HEK293 (cell line): Measurements from ENCODE around the gene CMIP.

ENCODE experiments used
- CTCF ChIA-PET: fragments of 350-600 bp; formaldehyde crosslinking; extraction: SDS; loops from one replicate; lab custom pipeline; 2021; ENCODE audit warnings: antibody characterized with exemption; lab: Yijun Ruan, JAX
- POLR2A ChIA-PET: fragments of 300-600 bp; formaldehyde crosslinking; extraction: SDS; loops from one replicate; lab custom pipeline; 2020; ENCODE audit warnings: antibody characterized with exemption, inconsistent platforms; lab: Yijun Ruan, JAX
- H3K27ac ChIP-seq: fragments of 200-500 bp; sonication (Bioruptor generic); 2 replicates; pipeline ENCODE4 v1.5.1; 2014; ENCODE audit warnings: low read depth, low read length, control low read depth, inconsistent platforms; ENCODE audit errors: extremely low read depth
- H3K36me3 ChIP-seq, 2 experiments: fragments of 200-500 bp in 1 of 2; sonication (Bioruptor generic) in 1 of 2; 1 replicate in 1 of 2; 2 replicates in 1 of 2; pipeline ENCODE4 v1.5.1; 2014 to 2017; ENCODE audit warnings: inconsistent platforms in 2 of 2, low read length in 2 of 2; ENCODE audit not compliant: control insufficient read depth in 2 of 2, insufficient read depth in 1 of 2
- H3K4me1 ChIP-seq: fragments of 200-500 bp; sonication (Bioruptor generic); 2 replicates; pipeline ENCODE4 v1.5.1; 2014; ENCODE audit warnings: mild to moderate bottlenecking, low read length, inconsistent platforms; ENCODE audit not compliant: control insufficient read depth, insufficient read depth
- H3K4me3 ChIP-seq: 2 replicates; pipeline ENCODE4 v1.5.1; 2011; ENCODE audit warnings: low read depth, mild to moderate bottlenecking, control low read depth, low read length, moderate library complexity
- H3K9me3 ChIP-seq: fragments of 200-500 bp; sonication (Bioruptor generic); 2 replicates; pipeline ENCODE4 v1.5.1; 2014; ENCODE audit warnings: low read depth, low read length, inconsistent platforms; ENCODE audit not compliant: control insufficient read depth, insufficient read depth
- CTCF ChIP-seq: fragments of 450-650 bp; formaldehyde crosslinking; IDR thresholded peaks from 2 replicates; pipeline ENCODE4 v1.5.1; 2016; ENCODE audit warnings: missing biosample characterization, missing genetic modification characterization
- GFI1B ChIP-seq: fragments of 450-650 bp; formaldehyde crosslinking; IDR thresholded peaks from 2 replicates; pipeline ENCODE4 v1.5.1; 2016; ENCODE audit warnings: missing biosample characterization, missing genetic modification characterization
- GLIS2 ChIP-seq: fragments of 450-650 bp; formaldehyde crosslinking; IDR thresholded peaks from 2 replicates; pipeline ENCODE4 v1.5.1; 2016; ENCODE audit warnings: missing biosample characterization, missing genetic modification characterization
- HIC1 ChIP-seq: fragments of 450-650 bp; formaldehyde crosslinking; IDR thresholded peaks from 2 replicates; pipeline ENCODE4 v1.5.1; 2016; ENCODE audit warnings: missing biosample characterization, missing genetic modification characterization
- IKZF3 ChIP-seq: fragments of 450-650 bp; IDR thresholded peaks from 2 replicates; pipeline ENCODE4 v1.5.0; 2018; ENCODE audit warnings: missing biosample characterization, mild to moderate bottlenecking, missing genetic modification characterization, moderate library complexity
- PATZ1 ChIP-seq: fragments of 450-650 bp; formaldehyde crosslinking; IDR thresholded peaks from 2 replicates; pipeline ENCODE4 v1.5.1; 2016; ENCODE audit warnings: missing biosample characterization, missing genetic modification characterization
- PRDM1 ChIP-seq: fragments of 450-650 bp; formaldehyde crosslinking; IDR thresholded peaks from 2 replicates; pipeline ENCODE4; 2016; ENCODE audit warnings: missing biosample characterization, missing genetic modification characterization
- SP7 ChIP-seq: fragments of 450-650 bp; formaldehyde crosslinking; IDR thresholded peaks from 2 replicates; pipeline ENCODE4 v1.5.1; 2016; ENCODE audit warnings: missing biosample characterization, missing genetic modification characterization
- ZBTB11 ChIP-seq: fragments of 450-650 bp; formaldehyde crosslinking; conservative IDR thresholded peaks from 2 replicates; pipeline ENCODE4 v1.5.1; 2016; ENCODE audit warnings: low read depth, missing biosample characterization, missing genetic modification characterization
- ZBTB17 ChIP-seq: fragments of 450-650 bp; formaldehyde crosslinking; IDR thresholded peaks from 2 replicates; pipeline ENCODE4 v1.5.1; 2016; ENCODE audit warnings: missing biosample characterization, missing genetic modification characterization
- ZBTB20 ChIP-seq: fragments of 450-650 bp; formaldehyde crosslinking; IDR thresholded peaks from 2 replicates; pipeline ENCODE4 v1.5.1; 2016; ENCODE audit warnings: missing biosample characterization, missing genetic modification characterization
- ZBTB21 ChIP-seq: fragments of 450-650 bp; formaldehyde crosslinking; IDR thresholded peaks from 2 replicates; pipeline ENCODE4 v1.5.1; 2017; ENCODE audit warnings: missing biosample characterization, missing genetic modification characterization
- ZEB2 ChIP-seq: fragments of 450-650 bp; formaldehyde crosslinking; IDR thresholded peaks from 2 replicates; pipeline ENCODE4 v1.5.1; 2016; ENCODE audit warnings: missing biosample characterization, missing genetic modification characterization
- ZFHX2 ChIP-seq: fragments of 450-650 bp; formaldehyde crosslinking; conservative IDR thresholded peaks from 2 replicates; pipeline ENCODE4 v1.5.1; 2016; ENCODE audit warnings: missing biosample characterization, missing genetic modification characterization
- ZIC2 ChIP-seq: fragments of 450-650 bp; formaldehyde crosslinking; IDR thresholded peaks from 2 replicates; pipeline ENCODE4 v1.5.1; 2016; ENCODE audit warnings: missing biosample characterization, missing genetic modification characterization
- ZNF335 ChIP-seq: fragments of 450-650 bp; formaldehyde crosslinking; conservative IDR thresholded peaks from 2 replicates; pipeline ENCODE4 v1.5.1; 2016; ENCODE audit warnings: missing biosample characterization, missing genetic modification characterization
- ZNF548 ChIP-seq: fragments of 450-650 bp; formaldehyde crosslinking; IDR thresholded peaks from 2 replicates; pipeline ENCODE4 v1.5.1; 2016; ENCODE audit warnings: missing biosample characterization, missing genetic modification characterization
- ZNF639 ChIP-seq: fragments of 450-650 bp; formaldehyde crosslinking; IDR thresholded peaks from 2 replicates; pipeline ENCODE4 v1.5.1; 2016; ENCODE audit warnings: missing biosample characterization, missing genetic modification characterization
- ZXDB ChIP-seq: fragments of 450-650 bp; formaldehyde crosslinking; IDR thresholded peaks from 2 replicates; pipeline ENCODE4 v1.5.1; 2016; ENCODE audit warnings: missing biosample characterization, missing genetic modification characterization
- TF ChIP-seq, protein P1 (sequence below): fragments of 450-650 bp; formaldehyde crosslinking; optimal IDR thresholded peaks from 2 replicates; pipeline ENCODE3; 2016; ENCODE audit warnings: missing biosample characterization, mild to moderate bottlenecking, missing genetic modification characterization

The CMIP gene

DNA sequence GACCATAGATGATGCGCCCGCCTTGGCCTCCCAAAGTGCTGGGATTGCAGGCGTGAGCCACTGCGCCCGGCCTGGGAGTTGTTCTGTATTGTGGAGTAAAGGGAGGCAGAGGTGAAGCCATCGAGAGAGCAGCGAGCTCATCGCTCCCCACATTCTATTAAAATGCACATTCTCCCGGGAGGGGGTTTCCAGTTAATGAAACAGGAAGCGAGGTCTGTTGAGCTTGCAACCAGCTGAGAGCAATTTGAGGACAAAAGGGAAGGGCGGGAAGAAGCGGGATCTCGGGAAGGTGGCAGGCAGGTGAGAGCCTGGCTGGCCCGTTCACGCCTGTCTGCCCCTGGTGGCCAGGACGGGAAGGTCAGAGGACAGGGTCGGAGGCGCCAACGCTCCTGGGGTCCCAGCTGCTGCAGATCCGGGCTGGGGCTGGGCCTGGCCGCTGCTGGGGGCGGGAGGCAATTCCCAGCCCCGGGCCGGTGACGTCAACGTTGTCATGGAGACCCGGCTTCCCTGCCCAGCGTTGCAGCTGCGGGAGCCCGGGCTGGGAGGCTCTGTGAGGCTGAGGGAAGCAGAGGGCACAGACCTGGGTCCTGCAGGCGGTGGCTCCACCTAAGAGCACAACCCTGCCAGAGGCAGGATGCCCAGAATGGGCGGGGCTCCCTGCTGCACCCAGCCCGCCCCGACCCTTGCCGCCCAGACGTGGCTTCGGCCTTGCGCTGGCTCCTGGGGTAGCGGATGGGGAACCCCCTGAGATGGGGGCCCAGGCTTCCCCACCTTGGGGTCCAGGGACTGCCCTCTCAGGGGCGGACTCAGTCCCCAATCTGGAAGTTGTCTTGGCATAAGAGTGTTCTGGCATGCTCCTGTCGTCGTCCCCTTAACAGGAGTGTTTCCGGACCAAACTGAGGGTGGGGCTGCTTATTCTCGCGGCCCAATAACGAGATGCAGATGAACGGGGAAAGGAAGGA is 285.8 kb downstream of the CMIP start:
- Histone ChIP-seq H3K4me1 (no peaks in the 10 kb centered on the region), H3K27ac (no peak overlapping the region; the same call in 1 of the 2 replicates), H3K36me3 (no peaks in the 10 kb centered on the region), H3K9me3 (no peaks in the 10 kb centered on the region), H3K4me3 (peak overlapping the region; percentile 19)
- ChIA-PET POLR2A (no interaction called here), CTCF (interaction anchor here (0.5 to 1.6 kb wide), 16 partner anchors 10 to 525 kb away, joined by 3 to 7 read pairs (median 4); partner anchors contain the start of gene GAN)
- TF ChIP-seq ZBTB17 (tag by site-specific recombination) = peak; percentile 76
- TF ChIP-seq, protein P1, sequence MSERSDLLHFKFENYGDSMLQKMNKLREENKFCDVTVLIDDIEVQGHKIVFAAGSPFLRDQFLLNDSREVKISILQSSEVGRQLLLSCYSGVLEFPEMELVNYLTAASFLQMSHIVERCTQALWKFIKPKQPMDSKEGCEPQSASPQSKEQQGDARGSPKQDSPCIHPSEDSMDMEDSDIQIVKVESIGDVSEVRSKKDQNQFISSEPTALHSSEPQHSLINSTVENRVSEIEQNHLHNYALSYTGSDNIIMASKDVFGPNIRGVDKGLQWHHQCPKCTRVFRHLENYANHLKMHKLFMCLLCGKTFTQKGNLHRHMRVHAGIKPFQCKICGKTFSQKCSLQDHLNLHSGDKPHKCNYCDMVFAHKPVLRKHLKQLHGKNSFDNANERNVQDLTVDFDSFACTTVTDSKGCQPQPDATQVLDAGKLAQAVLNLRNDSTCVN (tag by site-specific recombination) = peak; percentile 24
- peak; percentile 25; the same call in 1 of the 2 replicates for TF ChIP-seq ZNF639 (tag by site-specific recombination)
- TF ChIP-seq ZNF335 (tag by site-specific recombination) = peak; percentile 92
- 0 out of 2 replicates have a peak, but pooled peaks have one; percentile 38 for TF ChIP-seq ZBTB21 (tag by site-specific recombination)
- TF ChIP-seq SP7 = peak; percentile 74
- TF ChIP-seq ZIC2 (tag by site-specific recombination) = peak; percentile 55; the same call in 1 of the 2 replicates
- TF ChIP-seq CTCF = peak; percentile 82
- TF ChIP-seq ZNF548 (tag by site-specific recombination) = no peak
- TF ChIP-seq ZBTB20 (tag by site-specific recombination) = peak; percentile 94
- no peak for TF ChIP-seq GFI1B
- TF ChIP-seq PRDM1 (tag by site-specific recombination) = 0 out of 2 replicates have a peak, but pooled peaks have one; percentile 5
- TF ChIP-seq ZBTB11 (tag by site-specific recombination) = peak; percentile 36; the same call in 1 of the 2 replicates
- peak; percentile 94 for TF ChIP-seq GLIS2 (tag by site-specific recombination)
- TF ChIP-seq ZFHX2 = peak; percentile 62
- peak; percentile 91 for TF ChIP-seq PATZ1 (tag by site-specific recombination)
- TF ChIP-seq IKZF3 = peak; percentile 83
- peak; percentile 14; the same call in 1 of the 2 replicates for TF ChIP-seq HIC1 (tag by site-specific recombination)
- TF ChIP-seq ZEB2 (tag by site-specific recombination) = peak; percentile 72
- TF ChIP-seq ZXDB (tag by site-specific recombination) = peak; percentile 72
